GM23248 (cell line): ENCODE measurements around the gene PPP6R2.

Experiments used
- EZH2 ChIP-seq: fragments of 200-600 bp; sonication (generic); IDR thresholded peaks from 2 replicates; pipeline ENCODE4 v1.6.1; 2018; ENCODE audit warnings: antibody characterized with exemption, mild to moderate bottlenecking; ENCODE audit not compliant: insufficient read depth, poor library complexity, severe bottlenecking
- EZH2phosphoT487 ChIP-seq: fragments of 200-600 bp; sonication (generic); IDR thresholded peaks from 2 replicates; pipeline ENCODE4 v1.6.1; 2018; ENCODE audit warnings: antibody characterized with exemption, moderate library complexity, mild to moderate bottlenecking, low read depth; ENCODE audit not compliant: insufficient read depth

- TF ChIP-seq EZH2: no peak
- TF ChIP-seq EZH2phosphoT487: no peak
Measured at GRCh38 chr22:50320116-50320515, 23.0 kb upstream of the PPP6R2 start.
